Measurements from ENCODE around the gene THEM4. TPM values are rescaled to one million over a fixed set of nuclear protein-coding genes. Genes with fewer than 3 reads are reported as not detected.

THEM4 gene
- total and polyA plus RNA-seq, 2 donors (not counting 1 experiment from before 2014, with no cell fraction given): 15.0 to 16.1 TPM

- POLR2A ChIA-PET: no interaction called here
- Histone ChIP-seq H3K4me3 (ENCODE audit: control extremely low read depth in 1 of 5, extremely low read depth in 1 of 5, insufficient read depth in 1 of 5, low read depth in 2 of 5, low read length in 4 of 5) (no peak overlapping the region), H3K4me1 (ENCODE audit: control insufficient read depth in 2 of 2, insufficient read depth in 2 of 2, low read length in 2 of 2) (peaks cover 7 to 13% of the 10 kb centered on the region in 2 donors), H3K79me2 (ENCODE audit: control insufficient read depth, insufficient read depth, low read length) (no peaks in the 10 kb centered on the region), H3K9me3 (ENCODE audit: control extremely low read depth in 1 of 3, control insufficient read depth in 2 of 3, insufficient read depth in 1 of 3, low read length in 2 of 3) (no peaks in the 10 kb centered on the region), H4K20me1 (ENCODE audit: control insufficient read depth, insufficient read depth, low read length, poor library complexity, severe bottlenecking) (no peaks in the 10 kb centered on the region), H3K27me3 (replicated peaks in 1 of 4; ENCODE audit: control extremely low read depth in 1 of 4, control insufficient read depth in 3 of 4, insufficient read depth in 4 of 4, low read length in 3 of 4) (peaks cover 0 to 27% (median 3%) of the 10 kb centered on the region in 4 experiments), H3K36me3 (replicated peaks in 1 of 2; ENCODE audit: control extremely low read depth in 1 of 2, control insufficient read depth in 1 of 2, extremely low read depth in 1 of 2, insufficient read depth in 2 of 2, low read length in 1 of 2) (no peaks in the 10 kb centered on the region), H2AFZ (ENCODE audit: insufficient read depth, low read depth, low read length, poor library complexity, severe bottlenecking) (no peak overlapping the region), H3K4me2 (replicated peaks; ENCODE audit: low read depth, low read length, poor library complexity, severe bottlenecking) (no peak overlapping the region), H3K27ac (ENCODE audit: low read length in 2 of 2) (no peak overlapping the region), H3K9ac (ENCODE audit: low read length) (no peak overlapping the region)
- Mint-ChIP-seq H3K27me3 (peaks cover 29% of the 10 kb centered on the region), H3K4me3 (no peak overlapping the region), H3K9me3 (ENCODE audit: insufficient read depth) (no peaks in the 10 kb centered on the region), H3K27ac (no peak overlapping the region), H3K4me1 (peaks cover 12% of the 10 kb centered on the region)
- CTCF ChIA-PET: no interaction called here
- intact Hi-C loops (cut with micrococcal nuclease): loop anchor here (10.0 kb wide), 1 partner anchor 105 kb away; the partner anchor contains the start of gene RIIAD1
- 35% methylated on average over 2 of the region's 4 CpGs for WGBS (ENCODE audit: insufficient coverage)
- TF ChIP-seq CTCF (IDR thresholded peaks at IDR 0.05) (no peak), EZH2 (IDR thresholded peaks at IDR 0.05; ENCODE audit: borderline replicate concordance, insufficient read depth, low read depth, low read length, poor library complexity, severe bottlenecking) (no peak)
- DNase-seq (no peak), ATAC-seq (ENCODE audit: low read depth) (no peak)
Measured at GRCh38 chr1:151829352-151830046, 79.8 kb downstream of the THEM4 start.

DNA sequence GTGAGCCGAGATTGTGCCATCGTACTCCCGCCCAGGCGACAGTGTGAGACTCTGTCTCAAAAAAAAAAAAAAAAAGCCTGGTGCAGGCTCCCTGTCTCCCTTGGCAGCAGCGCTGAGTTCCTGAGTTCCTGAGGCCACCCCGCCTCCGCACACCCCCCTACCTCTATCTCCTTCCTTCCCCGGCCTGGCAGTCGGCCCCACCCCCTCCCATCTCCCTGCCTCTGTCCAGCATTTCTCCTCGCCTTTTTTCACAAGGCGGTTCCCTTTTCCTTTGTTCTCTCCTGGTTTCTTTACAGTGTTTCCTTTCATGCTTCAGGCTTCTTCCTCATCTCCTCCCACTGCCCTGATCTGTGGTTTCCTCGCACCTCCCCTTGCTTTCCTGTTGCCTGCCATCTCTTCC, 80.4 kb downstream of the THEM4 start:
- Histone ChIP-seq H3K9me3 (ENCODE audit: control extremely low read depth in 1 of 3, control insufficient read depth in 2 of 3, insufficient read depth in 1 of 3, low read length in 2 of 3) (no peaks in the 10 kb centered on the region), H3K4me3 (ENCODE audit: control extremely low read depth in 1 of 5, extremely low read depth in 1 of 5, insufficient read depth in 1 of 5, low read depth in 2 of 5, low read length in 4 of 5) (no peak overlapping the region), H3K27me3 (replicated peaks in 1 of 4; ENCODE audit: control extremely low read depth in 1 of 4, control insufficient read depth in 3 of 4, insufficient read depth in 4 of 4, low read length in 3 of 4) (peaks cover 0 to 27% (median 3%) of the 10 kb centered on the region in 4 experiments), H4K20me1 (ENCODE audit: control insufficient read depth, insufficient read depth, low read length, poor library complexity, severe bottlenecking) (no peaks in the 10 kb centered on the region), H3K79me2 (ENCODE audit: control insufficient read depth, insufficient read depth, low read length) (no peaks in the 10 kb centered on the region), H3K4me2 (replicated peaks; ENCODE audit: low read depth, low read length, poor library complexity, severe bottlenecking) (peak overlapping the region; percentile 38), H3K36me3 (replicated peaks in 1 of 2; ENCODE audit: control extremely low read depth in 1 of 2, control insufficient read depth in 1 of 2, extremely low read depth in 1 of 2, insufficient read depth in 2 of 2, low read length in 1 of 2) (no peaks in the 10 kb centered on the region), H3K4me1 (ENCODE audit: control insufficient read depth in 2 of 2, insufficient read depth in 2 of 2, low read length in 2 of 2) (peaks cover 7 to 13% of the 10 kb centered on the region in 2 donors), H2AFZ (ENCODE audit: insufficient read depth, low read depth, low read length, poor library complexity, severe bottlenecking) (peak overlapping the region; percentile 22), H3K27ac (ENCODE audit: low read length in 2 of 2) (no peak overlapping the region), H3K9ac (ENCODE audit: low read length) (no peak overlapping the region)
- ATAC-seq (ENCODE audit: low read depth) (no peak), DNase-seq (no peak)
- Mint-ChIP-seq H3K4me3 (no peak overlapping the region), H3K4me1 (peaks cover 12% of the 10 kb centered on the region), H3K27ac (no peak overlapping the region), H3K9me3 (ENCODE audit: insufficient read depth) (no peaks in the 10 kb centered on the region), H3K27me3 (peaks cover 30% of the 10 kb centered on the region)
- intact Hi-C loops (cut with micrococcal nuclease): no loop called here
- 3% methylated on average over 9 of the region's 12 CpGs for WGBS (ENCODE audit: insufficient coverage)
- CTCF ChIA-PET: no interaction called here
- TF ChIP-seq EZH2 (IDR thresholded peaks at IDR 0.05; ENCODE audit: borderline replicate concordance, insufficient read depth, low read depth, low read length, poor library complexity, severe bottlenecking): no peak
- POLR2A ChIA-PET: no interaction called here

All from B cell (primary cell).